ES-I3 (cell line): ENCODE measurements around the gene INPP4A.

Experiments used
- H3K36me3 ChIP-seq: 2 replicates; pipeline ENCODE4 v1.6.1; 2013; ENCODE audit warnings: mild to moderate bottlenecking, low read length, control low read depth, moderate library complexity; ENCODE audit not compliant: insufficient read depth
- H3K4me1 ChIP-seq: 2 replicates; pipeline ENCODE4 v1.6.1; 2013; ENCODE audit warnings: mild to moderate bottlenecking, control low read depth, low read length; ENCODE audit not compliant: insufficient read depth
- H3K9ac ChIP-seq: 2 replicates; pipeline ENCODE4 v1.6.1; 2013; ENCODE audit warnings: low read depth, mild to moderate bottlenecking, low read length, moderate library complexity
- H3K9me3 ChIP-seq: 2 replicates; pipeline ENCODE4 v1.6.1; 2013; ENCODE audit warnings: mild to moderate bottlenecking, low read length, moderate library complexity; ENCODE audit not compliant: control insufficient read depth, insufficient read depth

Gene INPP4A

GRCh38 chr2:98543214-98543613 is 98.6 kb downstream of the INPP4A start:
- Histone ChIP-seq H3K36me3 (peaks cover 6% of the 10 kb centered on the region; the same call in 1 of the 2 replicates), H3K4me1 (no peaks in the 10 kb centered on the region)

GRCh38 chr2:98543842-98544241 is 99.2 kb downstream of the INPP4A start:
- Histone ChIP-seq H3K4me1 (no peaks in the 10 kb centered on the region), H3K36me3 (peaks cover 2% of the 10 kb centered on the region; the same call in 1 of the 2 replicates), H3K9me3 (no peaks in the 10 kb centered on the region), H3K9ac (no peak overlapping the region)

More at GRCh38 chr2:98543214-98543613, 98.6 kb downstream of the INPP4A start:
- Histone ChIP-seq H3K9me3 (no peaks in the 10 kb centered on the region), H3K9ac (no peak overlapping the region)

- Histone ChIP-seq H3K9me3 (no peaks in the 10 kb centered on the region), H3K4me1 (no peaks in the 10 kb centered on the region), H3K36me3 (peaks cover 2% of the 10 kb centered on the region; the same call in 1 of the 2 replicates), H3K9ac (no peak overlapping the region)
Measured at GRCh38 chr2:98545591-98545990, 100.9 kb downstream of the INPP4A start.

GRCh38 chr2:98546186-98546585 is 101.5 kb downstream of the INPP4A start:
- H3K36me3 ChIP-seq = peaks cover 2% of the 10 kb centered on the region; the same call in 1 of the 2 replicates
- no peaks in the 10 kb centered on the region for H3K4me1 ChIP-seq
- H3K9me3 ChIP-seq = no peaks in the 10 kb centered on the region
- H3K9ac ChIP-seq = no peak overlapping the region

GRCh38 chr2:98547092-98547790 is 102.6 kb downstream of the INPP4A start:
- Histone ChIP-seq H3K9me3 (no peaks in the 10 kb centered on the region), H3K9ac (no peak overlapping the region), H3K4me1 (no peaks in the 10 kb centered on the region), H3K36me3 (peaks cover 2% of the 10 kb centered on the region; the same call in 1 of the 2 replicates)

- Histone ChIP-seq H3K4me1 (no peaks in the 10 kb centered on the region), H3K9ac (no peak overlapping the region), H3K9me3 (no peaks in the 10 kb centered on the region), H3K36me3 (peaks cover 2% of the 10 kb centered on the region; the same call in 1 of the 2 replicates)
Measured at GRCh38 chr2:98548920-98549818, 104.5 kb downstream of the INPP4A start.

- Histone ChIP-seq H3K4me1 (no peaks in the 10 kb centered on the region), H3K9ac (no peak overlapping the region), H3K36me3 (peaks cover 2% of the 10 kb centered on the region; the same call in 1 of the 2 replicates), H3K9me3 (no peaks in the 10 kb centered on the region)
Measured at GRCh38 chr2:98550165-98550564, 105.5 kb downstream of the INPP4A start.

GRCh38 chr2:98551316-98551715 is 106.7 kb downstream of the INPP4A start:
- Histone ChIP-seq H3K9ac (no peak overlapping the region), H3K36me3 (peaks cover 2% of the 10 kb centered on the region; the same call in 1 of the 2 replicates), H3K4me1 (no peaks in the 10 kb centered on the region), H3K9me3 (no peaks in the 10 kb centered on the region)

GRCh38 chr2:98552499-98553179 is 108.0 kb downstream of the INPP4A start:
- Histone ChIP-seq H3K36me3 (no peaks in the 10 kb centered on the region; the same call in 1 of the 2 replicates), H3K9ac (no peak overlapping the region), H3K4me1 (no peaks in the 10 kb centered on the region), H3K9me3 (no peaks in the 10 kb centered on the region)

- H3K4me1 ChIP-seq = no peaks in the 10 kb centered on the region
- no peaks in the 10 kb centered on the region for H3K36me3 ChIP-seq
- H3K9ac ChIP-seq = no peak overlapping the region
Measured at GRCh38 chr2:98554116-98554861, 109.6 kb downstream of the INPP4A start.

GRCh38 chr2:98555696-98556095 is 111.0 kb downstream of the INPP4A start:
- H3K36me3 ChIP-seq = no peaks in the 10 kb centered on the region
- H3K9ac ChIP-seq = no peak overlapping the region
- no peaks in the 10 kb centered on the region for H3K4me1 ChIP-seq
- H3K9me3 ChIP-seq = no peaks in the 10 kb centered on the region

More at GRCh38 chr2:98554116-98554861, 109.6 kb downstream of the INPP4A start:
- no peaks in the 10 kb centered on the region for H3K9me3 ChIP-seq

- Histone ChIP-seq H3K9ac (no peak overlapping the region), H3K9me3 (no peaks in the 10 kb centered on the region), H3K4me1 (no peaks in the 10 kb centered on the region), H3K36me3 (no peaks in the 10 kb centered on the region)
Measured at GRCh38 chr2:98556344-98557033, 111.8 kb downstream of the INPP4A start.

GRCh38 chr2:98558852-98559530 is 114.3 kb downstream of the INPP4A start:
- Histone ChIP-seq H3K36me3 (no peaks in the 10 kb centered on the region), H3K4me1 (no peaks in the 10 kb centered on the region), H3K9me3 (no peaks in the 10 kb centered on the region), H3K9ac (no peak overlapping the region)
